HS-27A (cell line): ENCODE measurements around the gene SLC25A10.
"Not testable (repeated sequence)": the region's sequence is repeated elsewhere in the genome, so short reads cannot be mapped to it uniquely, and the experiment has no call there.

Experiments used
- DNase-seq: peaks from one replicate; pipeline ENCODE4 v3.0.0-alpha.2; 2012; ENCODE audit warnings: low read depth, missing footprints

SLC25A10 gene

GRCh38 chr17:81711814-81712467, at the start of gene SLC25A10:
Gene SLC25A10 (plus strand): TSS chr17:81712284. CDS start chr17:81712427, 143 bp downstream.
- no peak for DNase-seq

- DNase-seq, result no peak
Measured at GRCh38 chr17:81664051-81664470, 48.0 kb upstream of the SLC25A10 start.

DNA sequence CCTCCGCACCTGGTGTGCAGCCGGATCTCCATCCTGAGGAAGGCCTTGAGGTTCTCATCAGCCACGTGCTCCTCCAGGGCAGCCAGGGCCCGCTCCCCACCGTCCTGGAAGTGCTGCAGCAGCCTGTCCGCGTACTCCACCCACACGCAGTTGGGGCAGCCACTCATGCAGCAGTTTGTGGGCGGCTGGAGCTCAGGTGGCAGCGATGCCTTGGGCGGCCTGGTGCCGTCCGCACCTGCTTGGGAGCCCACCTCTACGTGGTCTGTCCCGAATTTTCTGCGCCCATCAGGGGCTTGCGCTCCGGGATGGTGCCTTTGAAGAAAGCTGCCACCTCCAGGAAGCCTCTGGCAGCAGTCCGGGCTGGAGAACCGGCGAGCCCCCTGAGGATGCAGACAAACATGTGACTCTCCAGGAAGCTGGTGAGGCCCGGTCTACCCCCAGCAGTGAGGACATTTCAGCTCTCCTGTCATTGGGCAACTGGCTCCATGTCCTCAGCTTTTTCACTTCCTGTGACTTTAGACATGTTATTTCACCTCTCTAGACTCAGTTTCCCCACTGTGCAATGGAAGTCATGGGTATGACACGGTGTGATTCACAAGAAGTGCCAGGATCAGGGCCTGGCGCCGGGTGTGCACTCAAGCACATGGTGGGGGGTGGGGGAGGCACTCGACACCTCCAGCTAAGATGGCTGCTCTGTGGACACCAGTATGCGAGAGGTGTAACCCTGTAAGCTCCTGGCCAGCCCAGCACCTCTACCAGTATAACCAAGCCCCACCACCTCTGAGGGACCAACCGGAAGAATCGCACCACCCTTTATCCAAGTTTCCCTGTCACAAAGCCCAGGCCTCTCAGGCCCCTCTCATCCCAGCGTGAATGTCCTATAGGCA, 46.6 kb upstream of the SLC25A10 start:
- no peak for DNase-seq

DNA sequence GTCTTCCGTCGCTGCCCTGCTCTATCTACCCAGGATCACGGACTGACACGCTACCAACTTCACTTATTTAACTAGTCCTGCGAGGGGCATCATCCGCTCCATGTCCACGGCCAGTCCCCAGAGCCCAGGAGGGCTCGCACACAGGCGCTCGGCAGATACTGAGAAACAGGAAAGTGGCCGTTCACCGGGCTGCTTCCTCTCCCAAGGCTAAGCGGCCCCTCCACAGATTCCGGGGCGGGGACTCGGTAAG, 46.1 kb upstream of the SLC25A10 start:
- DNase-seq, result no peak

GRCh38 chr17:81666342-81667191, 45.5 kb upstream of the SLC25A10 start, which contains the start of the genes CCDC137 and OXLD1:
Gene CCDC137 (plus strand): TSS chr17:81666737. CDS start chr17:81666767, 30 bp downstream.
Gene OXLD1 (minus strand): TSS chr17:81666605. CDS start chr17:81666577, 28 bp downstream.
- DNase-seq, result peak; percentile 65

DNA sequence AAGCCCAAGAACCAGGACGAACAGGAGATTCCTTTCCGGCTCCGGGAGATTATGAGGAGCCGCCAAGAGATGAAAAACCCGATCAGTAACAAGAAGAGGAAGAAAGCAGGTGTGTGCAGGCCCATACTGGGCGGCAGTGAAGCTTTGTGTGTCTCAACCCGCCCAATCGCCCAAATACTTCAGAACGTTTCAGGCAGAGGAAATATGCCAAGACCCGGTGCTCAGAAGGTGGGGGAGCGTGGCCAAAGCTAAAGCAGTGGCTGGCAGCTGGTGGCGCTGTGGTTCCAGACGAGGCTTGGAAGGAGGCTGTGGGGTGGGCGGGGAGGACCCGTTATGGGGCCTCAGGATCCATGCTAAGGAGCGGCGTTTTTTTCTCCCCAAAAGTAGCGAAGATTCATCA, 44.3 kb upstream of the SLC25A10 start:
- no peak for DNase-seq

DNA sequence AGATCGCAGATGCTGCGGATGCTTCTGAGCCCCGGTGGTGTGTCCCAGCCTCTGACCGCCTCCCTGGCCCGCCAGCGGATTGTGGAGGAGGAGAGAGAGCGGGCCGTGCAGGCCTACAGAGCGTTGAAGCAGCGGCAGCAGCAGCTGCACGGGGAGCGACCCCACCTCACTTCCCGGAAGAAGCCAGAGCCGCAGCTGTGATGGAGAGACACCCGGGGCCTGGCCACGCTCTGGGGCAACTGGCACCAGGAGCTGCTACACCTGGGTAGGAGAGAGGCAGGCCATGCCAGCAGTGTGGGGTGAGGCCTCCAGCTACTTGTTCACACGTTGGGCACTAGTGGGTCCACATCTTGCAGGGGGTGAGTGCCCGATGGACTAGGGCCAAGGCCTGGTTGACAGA, 39.6 kb upstream of the SLC25A10 start:
- no peak for DNase-seq

DNA sequence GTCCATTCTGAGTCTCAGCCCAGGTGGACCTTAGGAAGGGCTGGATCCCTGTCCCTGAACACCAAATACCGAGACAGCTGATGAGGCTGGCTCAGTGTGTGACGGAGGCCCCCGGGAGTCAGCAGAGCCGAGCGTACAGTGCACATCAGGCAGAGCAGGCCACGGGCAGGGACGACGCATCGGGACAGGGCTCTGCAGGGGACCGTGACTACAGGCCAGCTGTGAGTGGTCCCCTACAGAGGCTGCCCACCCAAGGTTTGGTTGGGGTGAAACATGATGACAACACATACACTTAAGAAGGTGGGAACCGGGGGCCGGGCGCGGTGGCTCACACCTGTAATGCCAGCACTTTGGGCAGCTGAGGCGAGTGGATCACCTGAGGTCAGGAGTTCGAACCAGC, 39.1 kb upstream of the SLC25A10 start:
- no peak for DNase-seq

GRCh38 chr17:81673561-81674258, 38.4 kb upstream of the SLC25A10 start:
- no peak for DNase-seq

- DNase-seq, result not testable (repeated sequence)
Measured at GRCh38 chr17:81675515-81676221, 36.4 kb upstream of the SLC25A10 start.

DNA sequence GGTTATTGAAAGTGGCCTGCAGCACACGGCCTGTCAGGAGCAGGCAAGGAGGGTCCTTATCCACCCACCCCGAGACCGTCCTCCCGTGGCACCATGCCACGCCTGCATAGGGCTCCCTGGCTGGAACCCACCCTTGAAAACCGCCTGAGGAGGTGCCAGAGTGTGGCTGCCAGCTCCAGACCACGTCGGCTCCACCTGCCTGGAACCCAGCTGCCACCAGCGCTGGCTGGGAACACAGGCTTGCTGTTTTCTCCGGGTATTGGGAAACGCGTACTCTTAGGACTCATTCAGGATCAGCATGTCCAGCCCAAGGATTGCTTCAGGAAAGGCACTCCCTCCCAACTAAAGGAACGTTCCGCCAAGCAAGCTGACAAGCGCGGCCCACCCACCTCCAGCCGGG, 35.2 kb upstream of the SLC25A10 start:
- no peak for DNase-seq

DNA sequence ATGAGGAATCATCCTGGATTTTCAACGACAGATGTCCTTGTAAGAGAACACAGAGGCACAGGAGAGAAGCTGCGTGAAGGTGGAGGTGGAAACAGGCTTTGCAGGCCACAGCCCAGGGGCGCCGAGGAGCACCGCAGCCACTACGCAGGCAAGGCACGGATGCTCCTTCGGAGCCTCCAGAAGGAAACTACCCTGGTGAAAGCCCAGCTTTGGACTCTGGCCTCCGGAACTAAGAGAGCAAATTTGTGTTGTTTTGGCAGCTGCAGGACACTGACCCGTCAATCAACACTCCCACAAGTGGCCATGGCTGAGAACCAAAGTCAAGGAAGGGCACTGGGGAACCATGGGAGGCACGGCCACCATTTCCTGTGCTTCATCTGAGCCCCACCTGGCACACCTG, 31.9 kb upstream of the SLC25A10 start:
- DNase-seq, result no peak

DNA sequence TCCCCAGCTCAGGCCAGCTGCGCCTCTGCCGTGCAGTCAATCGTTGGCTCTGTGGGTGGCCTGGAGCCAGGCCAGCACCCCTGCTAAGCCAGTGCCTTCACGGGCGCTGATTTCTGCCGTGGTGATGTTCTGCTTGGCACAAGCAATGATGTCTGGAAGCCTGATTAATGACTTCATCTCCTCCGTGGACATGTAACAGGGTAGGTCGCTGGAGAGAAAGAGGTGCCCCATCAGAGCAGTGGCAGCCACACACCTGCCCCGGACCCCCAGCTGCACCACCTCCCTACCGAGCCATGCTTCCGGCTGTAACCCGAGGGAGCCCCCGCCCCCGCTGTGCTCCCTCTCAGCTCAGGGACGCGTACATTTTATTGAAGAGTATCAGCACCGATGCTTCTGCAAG, 30.4 kb upstream of the SLC25A10 start:
- no peak for DNase-seq

DNA sequence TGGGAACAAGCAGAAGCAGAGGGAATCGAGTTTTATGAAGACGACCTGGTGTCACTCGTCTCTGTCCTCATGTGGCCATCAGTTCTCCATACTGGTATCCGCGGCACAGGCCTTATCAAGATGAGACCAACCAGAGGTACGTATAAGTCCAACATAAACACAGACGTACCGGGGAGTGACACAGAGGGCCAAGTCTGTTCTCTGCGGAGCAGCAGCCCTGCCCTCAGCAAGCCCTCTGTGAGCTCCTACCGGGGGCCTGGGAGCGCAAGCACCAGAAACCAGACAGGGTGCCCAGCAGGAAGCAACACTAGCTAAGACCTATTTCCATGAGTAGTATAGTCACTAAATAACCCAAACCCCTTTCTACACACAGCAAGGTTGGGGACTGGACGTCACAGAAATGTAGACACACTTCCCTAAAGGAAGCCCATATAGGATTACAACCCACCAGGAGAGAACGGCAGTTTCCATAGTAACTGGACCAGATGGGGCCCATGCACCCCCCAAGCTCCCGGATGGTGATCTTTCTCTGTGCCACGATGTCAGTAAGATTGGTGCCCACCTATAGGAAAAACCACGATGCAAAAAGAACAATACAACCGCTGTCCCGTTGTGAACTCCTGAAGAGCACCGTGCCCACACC, 29.4 kb upstream of the SLC25A10 start:
- no peak for DNase-seq

DNA sequence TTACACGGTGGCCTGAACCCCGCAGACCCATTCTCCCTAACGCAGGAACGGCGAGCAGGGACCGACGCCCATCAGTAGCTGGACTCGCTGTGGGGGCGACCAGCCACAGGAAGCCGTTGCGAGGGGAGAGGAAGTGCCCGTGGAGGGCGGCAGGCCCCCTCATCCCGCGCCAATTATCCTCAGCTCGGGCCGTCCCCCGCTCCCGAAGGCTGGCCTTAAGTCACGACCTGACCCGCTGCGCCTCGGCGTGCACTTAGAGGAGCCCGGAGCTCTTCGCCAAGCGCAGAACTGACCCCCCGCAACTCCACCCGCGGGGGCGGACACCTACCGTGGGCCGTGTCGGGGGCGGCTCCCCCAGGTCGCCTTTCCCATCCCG, 28.9 kb upstream of the SLC25A10 start:
- DNase-seq, result no peak

DNA sequence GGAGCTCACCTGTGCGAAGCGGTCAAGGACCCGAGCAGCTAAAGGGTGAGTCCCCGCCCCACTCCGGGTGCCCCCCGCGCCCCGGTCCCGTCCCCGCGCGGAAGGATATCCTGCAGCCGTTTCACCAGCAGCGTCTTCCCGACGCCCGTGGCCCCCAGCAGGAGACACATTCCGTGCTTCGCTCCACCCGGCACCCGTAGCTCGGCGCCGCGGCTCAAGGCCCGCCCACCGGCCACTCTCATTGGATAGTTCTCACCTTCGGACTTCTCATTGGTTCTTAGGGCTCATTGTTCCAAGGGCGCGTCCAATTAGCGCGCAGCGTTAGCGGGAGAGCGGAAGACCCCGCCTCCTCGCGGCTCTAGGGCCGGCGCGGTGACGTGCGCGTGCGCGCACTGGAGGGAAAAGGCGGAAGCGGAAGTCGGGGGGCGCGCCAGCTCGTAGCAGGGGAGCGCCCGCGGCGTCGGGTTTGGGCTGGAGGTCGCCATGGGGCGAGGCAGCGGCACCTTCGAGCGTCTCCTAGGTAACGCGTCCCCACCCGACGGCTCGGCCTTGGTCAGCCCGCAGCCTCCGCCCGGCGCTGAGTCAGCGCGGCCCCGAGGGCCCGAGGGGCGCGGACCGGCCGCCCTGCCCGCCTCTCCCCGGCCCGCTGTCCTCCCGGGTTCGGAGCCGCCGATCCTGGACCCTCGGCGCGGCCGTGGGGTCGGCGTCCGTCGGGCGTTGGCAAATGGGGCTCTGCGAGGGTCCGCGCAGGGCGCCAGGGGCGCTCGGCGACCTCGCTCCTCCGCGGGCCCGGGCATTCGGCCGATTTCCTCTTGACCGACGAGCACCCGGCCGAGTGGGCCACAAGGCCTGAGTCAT, 28.3 kb upstream of the SLC25A10 start, which contains the start of the genes ARL16 and HGS:
Gene ARL16 (minus strand): TSS at position 214 of the 858 bp plus-strand sequence. CDS start 44 bp downstream, at position 170.
Gene HGS (plus strand): TSS at position 428 of the 858 bp plus-strand sequence. CDS start 56 bp downstream, at position 484.
- peak; percentile 91 for DNase-seq

GRCh38 chr17:81684442-81684911, 27.6 kb upstream of the SLC25A10 start:
- DNase-seq, result no peak

- no peak for DNase-seq
Measured at GRCh38 chr17:81685108-81685507, 27.0 kb upstream of the SLC25A10 start.

GRCh38 chr17:81686614-81687013, 25.5 kb upstream of the SLC25A10 start:
- DNase-seq, result no peak
